Nephron (organoid): ENCODE results near the gene ZNFX1.

Source experiments
- H3K27ac Mint-ChIP-seq, 3 experiments: 2 replicates each; pipeline ENCODE4 v1.8.0; 2020; ENCODE audit warnings: mixed read lengths in 3 of 3, mild to moderate bottlenecking in 2 of 3, moderate library complexity in 1 of 3
- H3K27me3 Mint-ChIP-seq: 2 replicates; pipeline ENCODE4 v1.8.0; 2021; ENCODE audit warnings: low read depth, mild to moderate bottlenecking, moderate library complexity, mixed read lengths
- H3K36me3 Mint-ChIP-seq: 2 replicates; pipeline ENCODE4 v1.8.0; 2020; ENCODE audit warnings: low read depth, mixed read lengths
- H3K4me1 Mint-ChIP-seq: 2 replicates; pipeline ENCODE4 v1.8.0; 2020; ENCODE audit warnings: mixed read lengths
- H3K4me3 Mint-ChIP-seq, 3 experiments: 2 replicates each; pipeline ENCODE4 v1.8.0; 2020; ENCODE audit warnings: mild to moderate bottlenecking in 3 of 3, mixed read lengths in 3 of 3, moderate library complexity in 2 of 3
- H3K9me3 Mint-ChIP-seq: 2 replicates; pipeline ENCODE4 v1.8.0; 2020; ENCODE audit warnings: mixed read lengths
- CTCF ChIP-seq, 3 experiments: fragments of 200-600 bp; sonication (generic); IDR thresholded peaks; one replicate each; pipeline ENCODE4 v1.5.0; 2021; ENCODE audit warnings: antibody characterized with exemption in 3 of 3; ENCODE audit not compliant: unreplicated experiment in 3 of 3

Gene ZNFX1

GRCh38 chr20:49273696-49274277, 4.1 kb downstream of the ZNFX1 start:
- no peak overlapping the region for H3K27ac Mint-ChIP-seq
- no peak overlapping the region for H3K4me3 Mint-ChIP-seq
- H3K27me3 Mint-ChIP-seq = peaks cover 4% of the 10 kb centered on the region
- H3K9me3 Mint-ChIP-seq = peaks cover 4% of the 10 kb centered on the region
- peaks cover 24% of the 10 kb centered on the region for H3K4me1 Mint-ChIP-seq
- H3K36me3 Mint-ChIP-seq = peaks cover 58% of the 10 kb centered on the region
- no peak for TF ChIP-seq CTCF (IDR thresholded peaks at IDR 0.05; ENCODE audit: unreplicated experiment in 3 of 3)

- Mint-ChIP-seq H3K4me1 (peaks cover 30% of the 10 kb centered on the region), H3K9me3 (no peaks in the 10 kb centered on the region), H3K27ac (no peak overlapping the region), H3K4me3 (no peak overlapping the region), H3K27me3 (no peaks in the 10 kb centered on the region), H3K36me3 (peaks cover 59% of the 10 kb centered on the region)
- no peak for TF ChIP-seq CTCF (IDR thresholded peaks at IDR 0.05; ENCODE audit: unreplicated experiment in 3 of 3)
Observed at GRCh38 chr20:49272654-49273053, 5.2 kb downstream of the ZNFX1 start.

- H3K9me3 Mint-ChIP-seq = no peaks in the 10 kb centered on the region
- no peak overlapping the region for H3K27ac Mint-ChIP-seq
- peaks cover 62% of the 10 kb centered on the region for H3K36me3 Mint-ChIP-seq
- H3K4me1 Mint-ChIP-seq = peaks cover 28% of the 10 kb centered on the region
- TF ChIP-seq CTCF (IDR thresholded peaks at IDR 0.05; ENCODE audit: unreplicated experiment in 3 of 3) = no peak
- no peaks in the 10 kb centered on the region for H3K27me3 Mint-ChIP-seq
- no peak overlapping the region for H3K4me3 Mint-ChIP-seq
Observed at GRCh38 chr20:49270736-49271135, 7.1 kb downstream of the ZNFX1 start.

GRCh38 chr20:49270177-49270576, 7.7 kb downstream of the ZNFX1 start:
- Mint-ChIP-seq H3K4me1 (peaks cover 28% of the 10 kb centered on the region), H3K9me3 (no peaks in the 10 kb centered on the region), H3K36me3 (peaks cover 61% of the 10 kb centered on the region), H3K27me3 (no peaks in the 10 kb centered on the region), H3K4me3 (no peak overlapping the region), H3K27ac (no peak overlapping the region)
- no peak for TF ChIP-seq CTCF (IDR thresholded peaks at IDR 0.05; ENCODE audit: unreplicated experiment in 3 of 3)

- no peaks in the 10 kb centered on the region for H3K27me3 Mint-ChIP-seq
- H3K9me3 Mint-ChIP-seq = no peaks in the 10 kb centered on the region
- H3K27ac Mint-ChIP-seq = no peak overlapping the region
- no peak for TF ChIP-seq CTCF (IDR thresholded peaks at IDR 0.05; ENCODE audit: unreplicated experiment in 3 of 3)
- H3K4me1 Mint-ChIP-seq = peaks cover 28% of the 10 kb centered on the region
- peaks cover 72% of the 10 kb centered on the region for H3K36me3 Mint-ChIP-seq
- peak overlapping the region in 1 of 3 experiments; percentile 41 for H3K4me3 Mint-ChIP-seq
Observed at GRCh38 chr20:49268600-49269365, 9.1 kb downstream of the ZNFX1 start.

- Mint-ChIP-seq H3K4me3 (no peak overlapping the region), H3K9me3 (no peaks in the 10 kb centered on the region), H3K27ac (no peak overlapping the region), H3K27me3 (no peaks in the 10 kb centered on the region), H3K4me1 (peaks cover 28% of the 10 kb centered on the region), H3K36me3 (peaks cover 77% of the 10 kb centered on the region)
- TF ChIP-seq CTCF (IDR thresholded peaks at IDR 0.05; ENCODE audit: unreplicated experiment in 3 of 3) = no peak
Observed at GRCh38 chr20:49267327-49267726, 10.5 kb downstream of the ZNFX1 start.
